ENCODE measurements around the gene MRPL4. TPM values are rescaled to one million over a fixed set of nuclear protein-coding genes. Genes with fewer than 3 reads are reported as not detected.

The MRPL4 gene
- total RNA-seq, 1 experiment from 2014 or later, result 146 TPM

DNA sequence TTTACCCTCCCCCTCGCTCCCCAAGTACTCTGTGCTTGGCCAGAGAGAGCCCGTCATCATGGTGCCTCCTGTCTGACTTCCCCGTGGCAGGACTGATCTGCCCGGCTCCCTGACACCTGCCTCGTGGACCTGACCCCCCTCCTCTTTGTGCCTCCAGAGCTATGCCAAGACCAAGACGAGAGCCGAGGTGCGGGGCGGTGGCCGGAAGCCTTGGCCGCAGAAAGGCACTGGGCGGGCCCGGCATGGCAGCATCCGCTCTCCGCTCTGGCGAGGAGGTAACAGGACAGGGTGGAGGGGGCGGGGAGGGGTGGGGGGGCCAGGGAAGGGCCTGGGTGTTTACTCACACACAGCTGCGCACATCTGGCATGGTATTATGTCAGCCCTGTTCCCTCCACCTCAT is 4.5 kb downstream of the MRPL4 start:
- no peaks in the 10 kb centered on the region for H3K27me3 ChIP-seq (ENCODE audit: insufficient read depth, low read length)
- H3K4me2 ChIP-seq (ENCODE audit: low read length), result no peak overlapping the region
- H3K9ac ChIP-seq (ENCODE audit: low read length), result no peak overlapping the region
- no peaks in the 10 kb centered on the region; the same call in 1 of the 2 replicates for H4K20me1 ChIP-seq (ENCODE audit: insufficient read depth)
- no peaks in the 10 kb centered on the region for H3K9me2 ChIP-seq (ENCODE audit: insufficient read depth)
- H3K79me2 ChIP-seq (ENCODE audit: insufficient read depth, low read length), result peaks cover 28% of the 10 kb centered on the region
- ChIA-PET CTCF (interaction anchor here (0.6 to 7.7 kb wide), 5 partner anchors 13 to 135 kb away, joined by 3 to 233 read pairs (median 4); no protein-coding TSS in a partner anchor), RAD21 (ENCODE audit: low non-redundant PET in 1 of 2, low total read pairs in 2 of 2, uncharacterized antibody in 2 of 2, unreplicated experiment in 2 of 2) (no interaction called here), POLR2A (no interaction called here)
- H3K4me3 ChIP-seq (replicated peaks in 1 of 2; ENCODE audit: low read depth in 1 of 2, low read length in 2 of 2), result no peak overlapping the region
- TF ChIP-seq, protein P1, sequence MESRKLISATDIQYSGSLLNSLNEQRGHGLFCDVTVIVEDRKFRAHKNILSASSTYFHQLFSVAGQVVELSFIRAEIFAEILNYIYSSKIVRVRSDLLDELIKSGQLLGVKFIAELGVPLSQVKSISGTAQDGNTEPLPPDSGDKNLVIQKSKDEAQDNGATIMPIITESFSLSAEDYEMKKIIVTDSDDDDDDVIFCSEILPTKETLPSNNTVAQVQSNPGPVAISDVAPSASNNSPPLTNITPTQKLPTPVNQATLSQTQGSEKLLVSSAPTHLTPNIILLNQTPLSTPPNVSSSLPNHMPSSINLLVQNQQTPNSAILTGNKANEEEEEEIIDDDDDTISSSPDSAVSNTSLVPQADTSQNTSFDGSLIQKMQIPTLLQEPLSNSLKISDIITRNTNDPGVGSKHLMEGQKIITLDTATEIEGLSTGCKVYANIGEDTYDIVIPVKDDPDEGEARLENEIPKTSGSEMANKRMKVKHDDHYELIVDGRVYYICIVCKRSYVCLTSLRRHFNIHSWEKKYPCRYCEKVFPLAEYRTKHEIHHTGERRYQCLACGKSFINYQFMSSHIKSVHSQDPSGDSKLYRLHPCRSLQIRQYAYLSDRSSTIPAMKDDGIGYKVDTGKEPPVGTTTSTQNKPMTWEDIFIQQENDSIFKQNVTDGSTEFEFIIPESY (IDR thresholded peaks at IDR 0.05; ENCODE audit: extremely low read depth, insufficient replicate concordance, low read length), result no peak
- TF ChIP-seq CBX3 (IDR thresholded peaks at IDR 0.05; ENCODE audit: low read depth) (no peak), ZFX (IDR thresholded peaks at IDR 0.05) (no peak), RAD21 (IDR thresholded peaks at IDR 0.05; ENCODE audit: low read depth) (no peak), JUND (IDR thresholded peaks at IDR 0.05) (no peak), SRF (IDR thresholded peaks at IDR 0.05; ENCODE audit: low read depth) (no peak)
- TF ChIP-seq, protein P2, sequence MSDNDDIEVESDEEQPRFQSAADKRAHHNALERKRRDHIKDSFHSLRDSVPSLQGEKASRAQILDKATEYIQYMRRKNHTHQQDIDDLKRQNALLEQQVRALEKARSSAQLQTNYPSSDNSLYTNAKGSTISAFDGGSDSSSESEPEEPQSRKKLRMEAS (IDR thresholded peaks at IDR 0.05), result no peak
- TF ChIP-seq, protein P3, sequence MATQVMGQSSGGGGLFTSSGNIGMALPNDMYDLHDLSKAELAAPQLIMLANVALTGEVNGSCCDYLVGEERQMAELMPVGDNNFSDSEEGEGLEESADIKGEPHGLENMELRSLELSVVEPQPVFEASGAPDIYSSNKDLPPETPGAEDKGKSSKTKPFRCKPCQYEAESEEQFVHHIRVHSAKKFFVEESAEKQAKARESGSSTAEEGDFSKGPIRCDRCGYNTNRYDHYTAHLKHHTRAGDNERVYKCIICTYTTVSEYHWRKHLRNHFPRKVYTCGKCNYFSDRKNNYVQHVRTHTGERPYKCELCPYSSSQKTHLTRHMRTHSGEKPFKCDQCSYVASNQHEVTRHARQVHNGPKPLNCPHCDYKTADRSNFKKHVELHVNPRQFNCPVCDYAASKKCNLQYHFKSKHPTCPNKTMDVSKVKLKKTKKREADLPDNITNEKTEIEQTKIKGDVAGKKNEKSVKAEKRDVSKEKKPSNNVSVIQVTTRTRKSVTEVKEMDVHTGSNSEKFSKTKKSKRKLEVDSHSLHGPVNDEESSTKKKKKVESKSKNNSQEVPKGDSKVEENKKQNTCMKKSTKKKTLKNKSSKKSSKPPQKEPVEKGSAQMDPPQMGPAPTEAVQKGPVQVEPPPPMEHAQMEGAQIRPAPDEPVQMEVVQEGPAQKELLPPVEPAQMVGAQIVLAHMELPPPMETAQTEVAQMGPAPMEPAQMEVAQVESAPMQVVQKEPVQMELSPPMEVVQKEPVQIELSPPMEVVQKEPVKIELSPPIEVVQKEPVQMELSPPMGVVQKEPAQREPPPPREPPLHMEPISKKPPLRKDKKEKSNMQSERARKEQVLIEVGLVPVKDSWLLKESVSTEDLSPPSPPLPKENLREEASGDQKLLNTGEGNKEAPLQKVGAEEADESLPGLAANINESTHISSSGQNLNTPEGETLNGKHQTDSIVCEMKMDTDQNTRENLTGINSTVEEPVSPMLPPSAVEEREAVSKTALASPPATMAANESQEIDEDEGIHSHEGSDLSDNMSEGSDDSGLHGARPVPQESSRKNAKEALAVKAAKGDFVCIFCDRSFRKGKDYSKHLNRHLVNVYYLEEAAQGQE (IDR thresholded peaks at IDR 0.05; ENCODE audit: low read depth), result no peak
- H3K36me3 ChIP-seq (ENCODE audit: control insufficient read depth in 1 of 2, insufficient read depth in 2 of 2, low read length in 2 of 2), result peaks cover 19 to 28% of the 10 kb centered on the region in 2 experiments
- H2AFZ ChIP-seq (ENCODE audit: low read depth, low read length, poor library complexity, severe bottlenecking), result no peak overlapping the region
- no peak overlapping the region for H3K27ac ChIP-seq (ENCODE audit: low read depth, low read length)
- H3K4me1 ChIP-seq (ENCODE audit: control insufficient read depth in 1 of 2, insufficient read depth in 2 of 2, low read length in 2 of 2), result peaks cover 21 to 39% of the 10 kb centered on the region in 2 experiments
- intact Hi-C loops (cut with micrococcal nuclease), result no loop called here
- no peak for DNase-seq (ENCODE audit: low read depth, low spot score)
- BruUV-seq (replicated peaks), result no TSS peak
- no peak for ATAC-seq
- no peaks in the 10 kb centered on the region for H3K9me3 ChIP-seq (ENCODE audit: control insufficient read depth in 1 of 2, insufficient read depth in 1 of 2, low read depth in 1 of 2, low read length in 2 of 2)
